IPS-11a (cell line): ENCODE measurements around the gene TENT5A.

ENCODE experiments used
- H3K4me3 ChIP-seq: one replicate; pipeline ENCODE4 v1.5.1; 2013; ENCODE audit warnings: low read depth, low read length, control low read depth

Gene TENT5A

DNA sequence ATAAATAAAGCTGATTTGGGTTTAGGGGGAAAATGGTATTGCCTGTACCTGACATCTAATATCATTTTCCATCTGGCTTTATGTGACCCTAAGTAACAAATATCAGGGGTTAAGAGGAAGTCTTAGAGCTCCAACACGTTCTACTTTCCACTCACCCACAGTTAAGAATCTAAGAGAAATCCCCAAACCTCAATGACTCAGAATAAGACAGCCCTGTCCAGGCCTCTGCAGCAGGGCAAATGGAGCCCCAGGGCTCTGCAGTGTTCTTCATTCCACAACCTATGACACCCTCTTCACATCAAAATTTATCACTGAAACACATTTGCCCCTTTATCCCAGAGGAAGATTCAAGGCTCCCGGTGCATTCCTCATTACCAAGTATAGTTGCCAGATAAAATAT lies 20.3 kb upstream of the TENT5A start:
- H3K4me3 ChIP-seq, result no peak overlapping the region

DNA sequence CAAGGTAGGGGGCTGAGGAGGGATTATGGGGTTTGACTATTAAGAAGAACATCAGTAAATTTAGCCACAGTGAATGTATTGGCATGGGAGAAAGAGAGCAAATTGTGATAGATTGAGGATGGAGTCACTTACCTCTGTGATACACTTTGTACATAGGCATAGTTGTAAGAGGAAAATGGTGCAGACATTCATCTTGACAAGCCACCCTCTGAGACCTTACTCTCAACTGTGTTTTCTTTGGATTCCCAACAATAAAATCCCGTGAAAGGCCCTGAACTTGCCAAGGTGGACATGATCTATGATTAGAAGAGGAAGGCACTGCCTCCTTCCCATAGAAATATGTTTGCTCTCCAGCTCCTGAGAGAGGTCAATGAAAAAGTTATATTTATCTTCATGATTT lies 18.6 kb upstream of the TENT5A start:
- H3K4me3 ChIP-seq, result no peak overlapping the region

DNA sequence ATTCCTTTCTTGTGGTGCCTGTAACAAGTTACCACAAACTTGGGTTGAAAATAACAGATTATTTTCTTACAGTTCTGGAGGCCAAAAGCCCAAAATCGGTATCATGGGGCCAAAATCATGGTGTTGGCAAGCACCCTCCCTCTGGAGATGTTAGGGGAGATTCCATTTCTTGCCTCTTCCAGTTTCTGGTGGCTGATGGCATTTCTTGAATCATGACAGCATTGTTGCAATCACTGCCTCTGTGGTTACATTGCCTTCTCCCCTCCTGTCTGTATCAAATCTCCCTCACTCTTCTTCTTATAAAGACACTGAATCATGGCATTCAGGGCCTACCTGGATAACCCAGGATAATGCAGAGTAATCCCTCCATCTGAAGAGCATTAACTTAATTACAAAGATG lies 17.9 kb upstream of the TENT5A start:
- H3K4me3 ChIP-seq, result no peak overlapping the region

DNA sequence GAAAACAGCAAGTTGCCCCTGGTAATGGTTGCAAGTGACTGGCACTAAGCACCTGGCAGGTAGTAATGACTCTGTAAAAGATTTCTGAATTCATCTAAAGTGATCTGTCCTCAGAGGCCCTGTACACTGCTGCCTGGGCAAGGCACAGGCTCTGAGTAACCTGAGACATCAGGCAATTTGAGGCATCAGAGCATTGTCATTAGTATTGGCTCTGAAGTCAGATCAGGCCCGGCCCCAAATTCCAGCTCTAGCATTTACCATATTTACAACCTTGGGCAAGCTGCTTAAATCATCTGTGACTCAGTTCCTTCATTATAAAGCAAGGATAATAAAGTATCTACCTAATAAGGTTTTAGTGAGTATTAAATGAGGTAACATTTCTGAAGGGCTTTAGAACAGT lies 17.3 kb upstream of the TENT5A start:
- no peak overlapping the region for H3K4me3 ChIP-seq

DNA sequence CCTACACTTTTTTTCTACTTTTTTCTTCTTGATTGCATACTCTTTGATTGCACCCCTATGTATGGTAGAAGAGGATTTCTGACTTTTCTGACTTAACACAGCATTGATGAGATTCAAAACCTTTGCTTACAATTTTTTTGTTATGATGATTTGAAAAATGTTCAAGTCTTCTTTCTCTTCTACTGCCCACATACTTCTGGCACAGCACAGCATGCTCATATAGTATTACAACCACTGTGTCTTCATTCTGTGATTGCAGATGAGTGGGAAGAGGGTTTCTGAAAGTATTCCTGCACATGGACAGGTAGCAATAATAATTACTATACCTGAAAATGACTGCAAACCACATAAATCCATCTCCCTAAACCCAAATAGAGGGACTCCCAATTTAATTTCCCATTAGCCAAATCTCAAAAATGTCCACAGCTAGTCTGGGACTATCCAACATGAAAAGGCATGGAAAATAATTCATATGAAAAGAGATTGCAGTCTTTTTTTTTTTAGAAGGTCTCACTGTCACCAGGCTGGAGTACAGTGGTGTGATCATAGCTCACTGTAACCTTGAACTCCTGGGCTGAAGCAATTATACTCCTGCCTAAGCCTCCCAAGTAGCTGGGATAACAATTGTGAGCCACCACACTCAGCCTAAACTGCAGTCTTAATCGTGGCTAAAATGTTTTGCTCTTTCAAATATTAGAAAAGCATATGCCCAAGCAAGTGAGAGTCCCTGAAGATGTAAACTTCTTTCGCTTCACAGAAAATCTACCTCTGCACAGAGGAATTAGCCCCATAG lies 15.9 kb upstream of the TENT5A start:
- H3K4me3 ChIP-seq, result no peak overlapping the region

DNA sequence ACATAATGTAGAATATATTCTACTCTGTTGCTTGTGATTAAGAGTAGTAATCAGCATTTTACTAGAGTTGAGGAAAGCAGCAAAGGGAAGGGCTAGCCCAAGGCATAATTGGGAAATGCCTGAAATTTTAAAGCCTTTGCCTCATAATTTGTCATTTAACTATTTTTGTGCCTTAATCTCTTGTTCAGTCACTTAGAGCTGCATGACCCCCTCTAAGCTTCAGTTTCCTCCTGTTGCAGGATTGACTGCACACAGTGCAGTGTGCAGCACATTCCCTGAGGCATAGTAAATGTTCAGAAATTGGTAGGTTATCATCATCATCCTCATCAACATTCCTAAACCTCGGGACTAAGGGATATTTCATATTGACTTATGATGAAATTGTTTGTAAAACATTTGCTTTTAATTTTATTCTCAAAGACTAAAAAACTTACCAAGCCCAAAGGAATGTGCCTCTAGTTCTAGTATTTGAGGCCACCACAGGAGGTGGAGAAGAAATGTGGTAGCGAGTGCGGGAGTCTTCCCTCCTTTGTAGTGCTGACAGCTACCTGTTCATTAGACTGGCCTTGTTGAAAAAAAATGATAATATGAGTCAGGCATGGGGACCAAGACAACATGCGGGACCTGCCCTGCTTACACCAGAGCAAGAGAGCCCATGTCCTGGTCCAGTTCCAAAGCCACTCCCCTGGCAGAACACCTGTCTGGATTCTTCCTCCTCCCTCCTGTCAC lies 14.8 kb upstream of the TENT5A start:
- no peak overlapping the region for H3K4me3 ChIP-seq

DNA sequence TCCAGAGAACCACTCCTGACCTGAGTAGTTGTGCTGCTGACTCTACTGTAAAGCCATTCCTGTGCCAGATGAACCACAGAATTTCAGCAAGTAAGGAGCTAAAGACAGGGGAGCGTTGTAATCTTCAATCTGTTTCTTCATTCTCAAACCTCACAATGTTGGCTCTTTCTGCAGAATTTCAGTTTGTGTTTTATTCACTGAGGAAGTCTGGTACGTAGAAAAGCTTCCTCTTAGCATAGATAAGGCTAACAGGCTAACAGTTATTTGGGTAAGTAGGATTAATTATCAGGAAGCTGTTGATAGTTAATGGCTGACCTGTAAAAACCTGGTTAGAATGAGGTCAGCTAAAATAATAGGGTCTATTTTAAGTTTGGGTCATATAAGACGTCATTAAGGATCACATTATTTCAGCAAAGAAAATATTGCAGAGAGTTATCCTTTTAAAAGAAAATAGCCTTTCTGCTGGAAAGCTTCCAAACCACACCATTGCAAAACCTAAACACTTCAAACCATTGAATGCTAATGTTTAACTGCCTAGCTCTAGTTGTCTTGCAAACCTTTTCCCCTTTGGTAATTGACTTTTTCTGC lies 14.1 kb upstream of the TENT5A start:
- H3K4me3 ChIP-seq, result no peak overlapping the region

DNA sequence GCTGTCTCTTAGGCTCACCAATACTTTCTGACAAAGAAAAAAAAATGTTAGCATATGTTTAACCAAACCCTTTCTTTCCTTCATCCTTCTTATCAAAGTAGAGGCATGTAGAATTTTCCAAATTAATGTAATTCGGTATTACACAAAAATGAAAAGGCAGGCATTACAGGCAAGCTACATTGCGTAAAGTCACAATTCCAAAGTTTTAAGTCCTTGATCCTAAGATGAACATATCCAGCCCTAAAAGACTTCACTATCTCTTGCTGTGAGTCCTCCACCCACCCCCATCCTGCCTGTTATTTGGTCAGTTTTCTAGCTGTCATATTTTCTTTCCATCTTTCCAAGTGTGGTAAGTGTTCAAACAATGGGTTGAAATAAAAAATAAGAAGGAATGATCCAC lies 12.1 kb upstream of the TENT5A start:
- no peak overlapping the region for H3K4me3 ChIP-seq

DNA sequence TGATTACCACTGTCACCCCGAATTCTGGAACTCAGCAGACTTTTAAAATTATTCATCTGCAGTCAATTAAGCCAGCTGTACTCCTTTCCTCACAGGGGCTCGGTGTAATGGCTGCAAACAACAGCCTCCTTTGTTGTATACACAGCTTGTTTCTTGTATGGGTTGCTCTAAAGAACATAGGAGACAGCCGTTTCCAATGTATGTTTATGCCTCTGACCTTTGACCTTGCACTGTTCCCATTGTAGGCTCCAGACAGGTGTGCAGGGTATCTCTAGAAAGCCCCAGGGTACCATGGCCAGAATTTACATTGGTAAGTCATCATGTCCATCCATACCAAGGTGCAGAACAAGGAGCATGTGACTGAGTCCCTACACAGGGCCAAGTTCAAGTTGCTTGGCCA lies 11.5 kb upstream of the TENT5A start:
- H3K4me3 ChIP-seq, result no peak overlapping the region

DNA sequence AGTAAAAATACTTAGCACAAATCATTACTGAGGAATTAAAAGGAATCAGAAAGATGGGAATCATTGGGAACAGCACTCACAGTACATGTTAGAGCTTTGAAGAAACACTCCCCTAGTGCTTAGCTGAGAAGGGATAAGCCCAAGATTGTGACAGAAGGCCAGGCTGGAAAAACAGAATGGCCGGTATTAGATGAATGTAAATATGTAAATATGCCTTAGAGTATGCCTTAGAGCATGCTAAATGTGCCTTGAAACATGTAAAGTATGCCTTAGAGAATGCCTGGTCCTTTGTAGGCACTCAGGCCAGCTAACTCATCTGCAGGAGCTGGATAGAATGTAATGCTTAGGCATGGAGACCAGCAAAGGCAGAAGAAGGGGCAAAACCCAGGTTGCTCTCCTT lies 10.6 kb upstream of the TENT5A start:
- no peak overlapping the region for H3K4me3 ChIP-seq

DNA sequence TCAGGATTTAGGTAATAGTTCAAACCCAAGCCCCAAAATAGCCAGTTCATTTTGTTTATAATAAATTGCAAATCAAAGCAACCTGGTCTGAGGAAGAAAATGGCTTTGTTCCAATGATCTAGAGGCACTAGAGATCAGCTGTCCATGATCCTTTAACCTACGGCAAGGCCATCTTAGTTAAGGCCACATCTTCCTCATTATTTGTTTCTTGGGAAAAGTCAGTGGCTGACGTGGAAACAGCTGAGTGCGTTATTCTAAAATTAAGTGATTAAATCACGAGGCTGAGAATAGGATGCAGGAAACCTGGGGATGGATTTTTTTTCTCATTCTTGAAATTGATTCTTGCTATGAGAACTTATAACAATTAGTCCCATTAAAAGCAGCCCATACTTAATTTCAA lies 10.1 kb upstream of the TENT5A start:
- no peak overlapping the region for H3K4me3 ChIP-seq

DNA sequence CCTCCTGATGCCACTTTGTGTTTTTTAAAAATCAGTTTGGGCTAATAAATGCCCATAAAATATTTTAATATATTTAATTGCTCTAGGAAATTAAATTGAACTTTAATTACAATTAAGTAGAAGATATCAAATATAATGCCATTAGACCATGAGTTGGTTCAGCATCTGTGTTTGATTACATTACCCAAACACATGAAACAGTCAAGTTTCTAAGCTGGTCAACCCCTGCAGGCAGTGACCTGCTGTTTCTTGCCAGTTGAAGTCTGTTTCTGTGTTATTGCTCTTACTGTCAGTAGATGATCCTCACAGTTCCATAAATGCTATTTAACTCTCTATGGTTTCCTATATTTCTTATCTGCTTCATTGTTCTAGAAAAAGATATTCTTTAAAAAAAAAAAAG lies 9.7 kb upstream of the TENT5A start:
- no peak overlapping the region for H3K4me3 ChIP-seq

DNA sequence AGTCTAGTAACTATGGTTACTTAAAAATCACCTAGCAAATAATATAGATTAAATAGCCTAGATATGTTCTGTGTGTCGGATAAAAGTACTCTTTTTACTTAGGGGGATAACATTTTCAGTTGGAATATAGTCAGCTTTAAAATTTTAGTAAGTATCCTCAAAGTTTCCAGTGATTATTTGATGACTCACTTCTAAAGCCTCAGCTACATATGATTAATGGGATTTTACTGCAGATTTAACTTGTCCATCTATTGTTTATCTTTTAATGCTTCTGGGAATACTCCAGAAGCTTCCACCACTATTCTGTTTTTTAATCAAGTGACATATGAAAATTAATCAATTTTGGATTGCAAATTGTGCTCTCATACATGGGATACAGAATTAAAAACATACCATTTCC lies 8.7 kb upstream of the TENT5A start:
- no peak overlapping the region for H3K4me3 ChIP-seq

DNA sequence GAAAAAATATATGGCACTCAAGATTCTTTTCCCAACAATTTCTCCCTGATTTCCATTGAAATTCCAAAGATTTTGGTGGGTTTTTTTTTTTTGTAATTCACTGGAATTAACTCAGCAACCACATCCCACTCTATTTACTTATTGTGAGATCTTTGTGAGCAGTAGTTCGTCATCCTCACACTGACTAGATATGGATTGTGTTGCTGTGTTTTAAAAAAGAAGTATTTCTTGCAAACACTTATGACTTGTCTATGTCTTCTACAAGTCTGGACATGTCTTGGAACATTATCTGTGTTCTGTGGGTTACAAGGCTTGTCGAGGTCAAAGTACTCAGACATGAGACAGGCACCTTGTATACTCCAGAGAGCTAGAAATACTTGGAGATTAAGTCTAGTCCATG lies 7.3 kb upstream of the TENT5A start:
- H3K4me3 ChIP-seq, result no peak overlapping the region

DNA sequence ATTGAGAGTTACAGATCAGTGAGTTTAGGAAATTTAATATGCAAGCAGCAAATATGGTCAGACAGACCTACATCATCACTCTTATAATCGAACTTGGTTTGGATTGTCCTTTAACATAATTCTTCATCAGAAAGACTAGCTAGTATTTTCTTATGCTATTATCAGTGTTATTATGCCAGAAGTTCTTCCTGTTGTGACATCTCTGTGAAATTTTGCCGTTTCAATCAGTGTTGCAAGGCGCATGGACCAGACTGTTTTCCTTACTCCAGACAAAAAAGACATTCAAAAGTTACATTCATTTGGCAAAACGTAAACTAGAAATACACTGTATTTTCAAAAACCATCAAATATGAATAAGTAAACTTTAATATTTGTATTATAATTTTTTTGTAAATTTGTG lies 5.7 kb upstream of the TENT5A start:
- H3K4me3 ChIP-seq, result no peak overlapping the region

DNA sequence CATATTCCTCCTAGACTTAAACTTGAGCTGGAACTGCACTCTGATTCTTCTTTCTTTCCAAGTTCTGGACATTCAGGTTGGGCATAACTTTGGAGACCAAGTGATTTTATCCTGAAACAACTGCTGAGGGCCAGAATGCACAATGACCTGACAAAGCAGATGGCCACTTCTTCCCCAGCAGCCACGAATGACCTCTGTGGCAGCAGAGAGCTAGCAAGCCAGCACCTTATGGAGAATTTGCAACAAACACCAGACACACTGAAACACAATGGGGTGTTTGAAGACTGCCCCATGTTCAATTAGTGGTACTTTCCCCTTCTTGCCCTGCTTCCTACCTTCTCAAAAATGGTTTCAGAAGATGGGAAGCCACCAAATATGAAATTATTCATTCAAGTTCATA lies 4.2 kb upstream of the TENT5A start:
- H3K4me3 ChIP-seq, result no peak overlapping the region

DNA sequence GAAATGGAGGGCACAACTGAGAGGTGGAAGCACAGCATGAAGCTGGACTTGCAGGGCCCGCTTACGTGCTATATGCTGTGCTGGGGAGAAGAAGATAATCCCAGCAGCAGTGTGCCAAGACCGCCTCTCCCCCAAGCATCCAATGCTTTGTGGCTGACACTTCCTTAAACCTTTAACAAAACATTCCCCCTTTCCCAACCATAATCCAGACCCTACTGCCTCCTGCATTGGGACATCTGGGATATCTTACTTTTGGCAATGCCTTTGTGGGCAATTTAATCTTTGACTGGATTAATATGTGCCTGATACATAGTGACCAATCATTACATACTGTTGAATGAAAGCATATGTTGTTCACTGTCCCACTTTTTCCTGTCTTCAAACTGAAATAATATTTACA lies 3.1 kb upstream of the TENT5A start:
- no peak overlapping the region for H3K4me3 ChIP-seq

DNA sequence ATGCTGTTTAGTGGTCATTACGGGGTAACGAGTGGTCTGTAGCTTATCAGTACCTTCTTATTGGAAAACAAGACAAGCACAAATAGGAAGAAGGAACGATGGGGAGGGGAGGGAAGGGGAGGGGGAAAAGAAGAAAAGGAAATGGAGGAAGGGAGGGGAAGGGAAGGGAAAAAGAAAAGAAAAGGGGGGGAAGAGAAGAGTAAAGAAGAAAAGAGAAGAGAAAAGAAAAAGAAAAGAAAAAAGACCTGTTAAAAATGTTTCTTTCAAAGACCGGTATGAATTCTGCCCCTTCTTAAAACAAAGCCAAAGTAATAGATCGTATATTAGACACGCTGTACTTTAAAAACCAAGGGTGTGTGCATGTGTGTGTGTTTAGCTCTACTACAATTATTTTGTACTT lies 2.4 kb upstream of the TENT5A start:
- H3K4me3 ChIP-seq, result no peak overlapping the region

DNA sequence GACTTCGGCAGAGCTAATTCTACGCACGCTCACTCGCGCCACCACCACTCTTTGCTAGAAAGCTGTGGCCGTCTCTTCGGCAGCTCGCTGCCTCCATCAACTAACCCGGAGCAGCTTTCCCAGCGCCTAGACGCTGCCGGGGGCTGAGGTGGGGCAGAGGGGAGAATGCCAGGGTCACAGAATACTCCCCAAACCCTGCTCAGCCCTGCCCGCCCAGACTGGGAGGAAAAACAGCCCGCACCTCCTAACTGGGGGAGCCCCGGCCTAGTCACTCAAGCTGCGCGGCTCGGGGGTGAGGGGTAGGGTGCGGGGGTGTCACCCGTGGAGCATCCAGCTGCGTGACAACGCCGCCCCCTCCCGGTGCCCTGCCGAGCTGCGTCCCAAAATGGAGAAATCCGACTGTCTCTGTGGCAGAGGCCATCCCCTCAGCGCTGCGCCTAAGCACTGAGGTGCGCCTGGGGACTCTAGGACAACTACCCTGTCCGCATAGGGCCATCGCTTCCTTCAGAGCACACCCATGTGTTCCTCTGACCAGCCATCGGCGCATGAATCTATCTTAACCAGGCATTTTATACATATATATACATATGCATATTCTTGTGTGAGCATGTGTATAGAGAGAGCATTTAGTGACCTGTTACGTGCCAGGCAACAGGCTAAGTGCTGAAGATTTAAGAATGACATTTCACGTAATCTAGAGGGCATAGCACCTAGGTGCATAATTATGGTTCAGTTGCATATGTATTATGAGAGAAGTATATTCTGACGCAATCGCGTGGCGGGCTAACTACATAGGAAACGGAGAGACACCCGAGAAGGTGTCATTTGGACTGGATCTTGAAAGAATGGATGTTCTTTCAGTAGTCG lies 1.5 kb upstream of the TENT5A start:
- H3K4me3 ChIP-seq, result peak overlapping the region; percentile 87

DNA sequence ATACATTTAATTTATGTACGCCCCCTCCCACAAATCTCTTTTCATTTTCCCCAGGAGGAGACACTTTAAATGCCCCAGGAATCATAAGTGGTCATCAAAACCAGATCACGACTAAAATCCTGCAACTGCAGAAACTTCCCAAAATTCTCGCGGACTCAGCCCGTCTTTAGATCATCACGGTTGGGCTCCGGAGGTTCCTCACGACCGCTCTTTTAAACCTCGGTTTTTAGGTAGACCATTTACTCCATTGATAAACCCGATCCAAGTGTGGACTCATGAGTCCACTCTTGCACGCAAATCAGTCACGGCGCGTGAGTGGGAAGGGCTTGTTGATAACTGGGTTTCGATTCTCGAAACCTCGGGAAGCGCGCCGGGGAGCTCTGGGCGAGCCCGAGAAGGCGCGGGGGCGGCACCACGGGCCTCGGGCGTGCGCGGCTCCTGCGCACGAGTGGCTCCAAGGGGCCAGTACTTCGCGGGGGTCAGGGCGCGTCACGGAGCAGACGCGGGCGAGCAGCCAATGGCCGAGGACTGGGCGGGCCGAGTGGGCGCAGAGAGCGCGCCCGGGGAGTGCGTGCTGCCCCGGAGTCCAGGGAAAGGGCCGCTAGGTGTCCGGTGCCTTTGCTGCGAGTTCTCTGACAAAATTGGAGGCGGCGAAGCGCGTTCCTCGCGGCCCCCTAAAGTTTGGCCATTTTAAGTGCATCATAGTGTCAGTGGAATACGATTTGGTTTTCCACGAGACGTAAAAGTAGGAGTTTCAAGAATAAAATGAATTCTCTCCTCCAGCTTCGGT lies 635 bp upstream of the TENT5A start:
- peak overlapping the region; percentile 87 for H3K4me3 ChIP-seq
